Effector memory CD4-positive, alpha-beta T cell (primary cell): ENCODE measurements around the gene ADAM10.

Source experiments
- DNase-seq, 3 donors: peaks; one replicate each; pipeline ENCODE4 v3.0.0-alpha.2; 2020
- H3K27ac ChIP-seq: 2 replicates; pipeline ENCODE4 v1.7.0; 2013; ENCODE audit warnings: mild to moderate bottlenecking, low read length, moderate library complexity; ENCODE audit not compliant: insufficient read depth, poor library complexity, severe bottlenecking
- H3K27me3 ChIP-seq: replicated peaks from 2 replicates; pipeline ENCODE4 v1.7.0; 2013; ENCODE audit warnings: mild to moderate bottlenecking, low read length; ENCODE audit not compliant: insufficient read depth, control insufficient read depth, poor library complexity, severe bottlenecking
- H3K36me3 ChIP-seq: 2 replicates; pipeline ENCODE4 v1.7.0; 2013; ENCODE audit warnings: mild to moderate bottlenecking, low read length, moderate library complexity; ENCODE audit not compliant: control insufficient read depth, insufficient read depth
- H3K4me1 ChIP-seq: 2 replicates; pipeline ENCODE4 v1.7.0; 2013; ENCODE audit warnings: low read length, mild to moderate bottlenecking; ENCODE audit not compliant: control insufficient read depth, insufficient read depth, poor library complexity, severe bottlenecking
- H3K4me3 ChIP-seq: 2 replicates; pipeline ENCODE4 v1.7.0; 2013; ENCODE audit warnings: low read length, low read depth, mild to moderate bottlenecking; ENCODE audit not compliant: insufficient read depth, poor library complexity, severe bottlenecking
- H3K9me3 ChIP-seq: 2 replicates; pipeline ENCODE4 v1.7.0; 2013; ENCODE audit warnings: mild to moderate bottlenecking, low read length, moderate library complexity; ENCODE audit not compliant: control insufficient read depth

Gene ADAM10

GRCh38 chr15:58702233-58702632, 47.3 kb downstream of the ADAM10 start:
- H3K27ac ChIP-seq = no peak overlapping the region
- H3K9me3 ChIP-seq = no peaks in the 10 kb centered on the region
- H3K4me1 ChIP-seq = peaks cover 2% of the 10 kb centered on the region
- no peaks in the 10 kb centered on the region for H3K36me3 ChIP-seq
- no peak overlapping the region for H3K4me3 ChIP-seq
- no peak for DNase-seq
- H3K27me3 ChIP-seq = no peaks in the 10 kb centered on the region

- H3K9me3 ChIP-seq = no peaks in the 10 kb centered on the region
- no peak for DNase-seq
- peaks cover 2% of the 10 kb centered on the region for H3K4me1 ChIP-seq
- H3K4me3 ChIP-seq = no peak overlapping the region
- H3K27me3 ChIP-seq = no peaks in the 10 kb centered on the region
- no peak overlapping the region for H3K27ac ChIP-seq
- no peaks in the 10 kb centered on the region for H3K36me3 ChIP-seq
These were observed 48.1 kb downstream of the ADAM10 start for GRCh38 chr15:58701376-58701775.

GRCh38 chr15:58699769-58700168, 49.7 kb downstream of the ADAM10 start:
- H3K27me3 ChIP-seq = no peaks in the 10 kb centered on the region
- H3K4me3 ChIP-seq = no peak overlapping the region
- no peak for DNase-seq
- H3K27ac ChIP-seq = no peak overlapping the region
- H3K4me1 ChIP-seq = peaks cover 2% of the 10 kb centered on the region
- no peaks in the 10 kb centered on the region for H3K36me3 ChIP-seq
- H3K9me3 ChIP-seq = no peaks in the 10 kb centered on the region

- Histone ChIP-seq H3K4me1 (peaks cover 2% of the 10 kb centered on the region), H3K36me3 (no peaks in the 10 kb centered on the region), H3K27me3 (no peaks in the 10 kb centered on the region), H3K27ac (no peak overlapping the region), H3K4me3 (no peak overlapping the region), H3K9me3 (no peaks in the 10 kb centered on the region)
- DNase-seq = no peak
These were observed 50.4 kb downstream of the ADAM10 start for GRCh38 chr15:58698887-58699641.

- no peak for DNase-seq
- peaks cover 2% of the 10 kb centered on the region for H3K4me1 ChIP-seq
- no peaks in the 10 kb centered on the region for H3K36me3 ChIP-seq
- H3K27me3 ChIP-seq = no peaks in the 10 kb centered on the region
- no peak overlapping the region for H3K27ac ChIP-seq
- H3K9me3 ChIP-seq = no peaks in the 10 kb centered on the region
- no peak overlapping the region for H3K4me3 ChIP-seq
These were observed 52.3 kb downstream of the ADAM10 start for GRCh38 chr15:58697220-58697619.

- Histone ChIP-seq H3K4me3 (no peak overlapping the region), H3K9me3 (no peaks in the 10 kb centered on the region), H3K4me1 (peaks cover 2% of the 10 kb centered on the region), H3K27ac (no peak overlapping the region), H3K36me3 (no peaks in the 10 kb centered on the region), H3K27me3 (no peaks in the 10 kb centered on the region)
- no peak for DNase-seq
These were observed 52.8 kb downstream of the ADAM10 start for GRCh38 chr15:58696738-58697137.

- Histone ChIP-seq H3K4me1 (peaks cover 2% of the 10 kb centered on the region), H3K4me3 (no peak overlapping the region), H3K36me3 (no peaks in the 10 kb centered on the region), H3K9me3 (no peaks in the 10 kb centered on the region), H3K27me3 (no peaks in the 10 kb centered on the region), H3K27ac (no peak overlapping the region)
- no peak for DNase-seq
These were observed 54.7 kb downstream of the ADAM10 start for GRCh38 chr15:58694641-58695398.

- DNase-seq = no peak
- H3K9me3 ChIP-seq = no peaks in the 10 kb centered on the region
- H3K4me3 ChIP-seq = no peak overlapping the region
- H3K36me3 ChIP-seq = no peaks in the 10 kb centered on the region
- no peaks in the 10 kb centered on the region for H3K4me1 ChIP-seq
- no peaks in the 10 kb centered on the region for H3K27me3 ChIP-seq
- H3K27ac ChIP-seq = no peak overlapping the region
These were observed 58.8 kb downstream of the ADAM10 start for GRCh38 chr15:58690703-58691102.

- Histone ChIP-seq H3K27me3 (no peaks in the 10 kb centered on the region), H3K4me3 (no peak overlapping the region)
- DNase-seq = no peak
These were observed 59.9 kb downstream of the ADAM10 start for GRCh38 chr15:58689646-58690045.

GRCh38 chr15:58686286-58686685, 63.2 kb downstream of the ADAM10 start:
- no peaks in the 10 kb centered on the region for H3K9me3 ChIP-seq
- no peaks in the 10 kb centered on the region for H3K36me3 ChIP-seq
- H3K4me3 ChIP-seq = no peak overlapping the region
- H3K4me1 ChIP-seq = peaks cover 4% of the 10 kb centered on the region
- no peak for DNase-seq
- H3K27ac ChIP-seq = no peak overlapping the region
- no peaks in the 10 kb centered on the region for H3K27me3 ChIP-seq

More at GRCh38 chr15:58689646-58690045, 59.9 kb downstream of the ADAM10 start:
- H3K4me1 ChIP-seq = no peaks in the 10 kb centered on the region
- no peak overlapping the region for H3K27ac ChIP-seq
- no peaks in the 10 kb centered on the region for H3K9me3 ChIP-seq
- H3K36me3 ChIP-seq = no peaks in the 10 kb centered on the region
